Measurements from ENCODE around the gene ARMC9.

ARMC9 gene

DNA sequence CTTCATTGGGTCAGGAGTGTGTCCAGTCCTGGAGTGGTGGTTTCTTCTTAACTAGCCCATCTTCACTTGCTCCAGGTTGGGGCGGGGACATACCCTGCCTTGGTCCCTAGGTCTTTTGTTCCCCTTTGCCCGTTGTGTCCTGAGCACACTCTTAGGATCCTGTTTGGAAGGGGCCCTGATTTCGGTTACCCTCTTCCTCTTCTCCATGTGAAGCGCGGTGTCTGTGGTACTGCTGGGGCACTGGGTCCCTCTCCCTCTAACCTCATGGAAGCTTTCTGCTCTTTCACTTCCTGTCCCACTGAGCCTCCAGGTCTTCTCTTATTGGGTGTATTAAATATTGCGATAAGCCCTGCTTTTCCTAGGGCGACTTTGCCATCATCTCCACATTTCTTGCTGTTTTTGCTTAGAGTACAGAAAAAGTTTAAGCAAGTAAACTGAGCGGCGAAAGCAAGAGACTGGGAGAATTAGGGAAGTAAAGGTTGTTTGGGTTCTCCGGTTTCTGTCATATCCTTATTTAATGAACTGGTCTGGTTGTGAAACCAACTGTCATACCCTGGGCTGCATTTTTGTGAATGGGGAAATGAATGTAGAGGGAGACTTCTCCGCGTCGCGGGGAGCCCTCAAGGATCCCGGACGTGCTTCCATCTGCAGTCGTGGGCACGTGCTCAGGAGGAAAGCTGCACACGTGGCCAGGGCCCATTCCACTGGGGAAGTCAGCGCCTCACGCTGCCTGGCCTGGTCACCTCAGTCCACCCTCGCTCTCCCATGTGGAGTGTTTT is 123.3 kb downstream of the ARMC9 start:
- no peak for DNase-seq

DNA sequence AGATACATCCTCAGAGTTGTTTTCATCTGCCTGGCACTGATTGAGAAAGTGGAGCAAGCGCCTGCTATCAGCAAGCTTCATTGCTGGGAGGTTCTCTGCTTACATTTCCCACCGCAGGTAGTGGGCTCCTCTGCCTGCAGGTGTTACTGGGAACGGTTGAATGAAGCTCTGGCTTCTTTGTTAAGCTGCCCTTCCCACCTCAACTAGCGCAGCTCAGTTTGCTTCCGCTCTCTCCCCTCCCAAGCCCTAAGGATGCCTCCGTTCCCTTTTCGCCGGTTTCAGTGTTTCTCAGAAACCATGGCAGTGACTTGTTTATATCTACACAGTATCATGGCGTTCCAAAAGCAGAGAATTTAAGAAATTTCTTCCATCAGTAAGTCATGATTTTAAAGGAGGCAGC is 124.9 kb downstream of the ARMC9 start:
- no peak for DNase-seq

DNA sequence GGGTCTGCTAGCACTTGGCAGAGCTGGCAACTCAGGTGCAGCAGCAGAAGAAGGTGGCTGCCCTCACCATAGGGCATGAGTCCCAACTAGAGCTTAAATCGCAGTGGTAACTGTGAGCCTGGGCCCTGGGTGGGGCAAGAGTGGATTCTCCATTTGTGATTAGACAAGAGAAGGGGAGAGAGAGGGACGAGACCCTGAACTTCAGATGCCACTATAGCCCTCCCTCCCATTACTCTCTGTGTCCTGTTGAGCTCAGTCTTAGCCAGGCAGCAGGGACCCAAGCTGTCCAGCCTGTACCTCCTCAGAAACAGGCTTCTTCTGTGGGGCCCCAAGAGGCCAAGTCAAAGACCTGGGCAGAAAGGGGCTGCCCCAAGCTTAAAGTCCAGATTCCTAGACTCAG is 127.4 kb downstream of the ARMC9 start:
- no peak for DNase-seq

DNA sequence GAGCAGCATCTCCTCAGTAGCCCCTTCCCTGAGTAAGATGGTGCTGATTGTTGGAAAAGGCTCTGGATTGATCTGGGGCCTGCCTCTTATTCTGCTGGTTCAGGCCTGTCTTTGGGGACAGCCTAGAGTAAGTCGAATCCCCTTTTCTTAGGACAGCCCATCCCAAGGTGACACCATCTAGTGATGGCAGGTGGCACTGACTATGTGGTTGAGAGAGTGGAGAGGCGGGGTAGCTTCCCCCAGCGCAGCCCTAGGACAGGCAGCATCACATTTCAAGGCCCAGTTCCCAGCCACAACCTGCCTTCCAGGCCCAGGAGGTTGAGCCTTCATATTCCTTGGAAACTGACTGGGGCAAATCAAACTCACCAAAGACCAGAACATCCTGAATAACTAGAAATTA is 128.0 kb downstream of the ARMC9 start:
- peak; percentile 90 for DNase-seq

DNA sequence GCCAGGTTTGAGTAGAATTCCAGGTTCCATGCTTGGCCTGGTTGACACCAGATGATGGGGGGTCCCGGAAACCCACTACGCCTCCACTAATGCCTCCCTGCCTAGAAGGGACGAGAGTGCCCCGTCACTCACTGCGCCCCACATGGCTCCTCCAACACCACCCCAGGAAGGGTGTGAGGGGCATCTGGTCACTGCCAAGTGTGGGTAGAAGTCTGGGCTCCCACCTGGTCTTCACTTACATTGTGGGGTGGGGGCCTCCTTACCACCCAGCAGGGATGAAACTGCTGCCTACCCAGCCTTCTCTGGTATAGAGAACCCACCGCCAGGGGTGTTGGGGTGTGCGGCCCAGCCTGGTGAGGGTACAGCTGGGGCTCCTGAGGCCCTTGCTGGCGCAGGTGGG is 131.9 kb downstream of the ARMC9 start:
- no peak for DNase-seq

DNA sequence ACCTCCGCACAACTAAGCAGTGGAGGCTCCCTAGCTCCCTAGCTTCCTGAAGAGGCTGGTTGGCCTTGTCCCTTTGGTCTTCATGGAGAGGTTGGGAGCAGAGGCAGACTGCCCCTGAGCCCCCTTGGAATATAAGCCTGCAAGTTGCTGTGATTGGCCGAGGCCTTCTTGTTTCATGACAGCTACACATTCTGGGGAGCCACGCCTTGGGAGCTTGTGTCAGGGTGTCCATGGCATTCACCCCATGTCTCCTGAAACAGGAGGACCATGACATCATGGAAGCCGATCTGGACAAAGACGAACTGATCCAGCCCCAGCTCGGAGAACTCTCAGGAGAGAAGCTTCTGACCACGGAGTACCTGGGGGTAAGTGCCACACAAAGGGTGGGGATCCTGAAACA is 133.1 kb downstream of the ARMC9 start:
- DNase-seq: no peak

DNA sequence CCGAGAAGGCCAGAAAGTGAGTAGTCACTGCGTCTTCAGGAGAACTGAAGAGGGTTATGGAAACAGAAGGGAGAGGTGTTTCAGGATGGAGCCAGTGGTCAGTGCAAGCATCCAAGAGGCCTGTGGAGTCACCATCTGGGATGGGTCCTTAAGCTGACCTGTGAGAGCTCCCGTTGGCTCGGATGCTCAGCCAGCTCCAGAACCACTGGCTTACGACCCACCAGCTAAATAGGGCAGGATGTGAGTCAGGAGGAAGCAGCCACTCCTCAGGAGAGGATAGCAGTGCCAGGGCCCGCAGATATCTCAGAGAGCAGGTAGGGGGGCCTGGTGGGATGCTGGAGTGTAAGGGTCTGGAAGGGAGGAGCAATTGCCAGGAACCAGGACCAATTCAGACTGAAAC is 134.0 kb downstream of the ARMC9 start:
- no peak for DNase-seq

DNA sequence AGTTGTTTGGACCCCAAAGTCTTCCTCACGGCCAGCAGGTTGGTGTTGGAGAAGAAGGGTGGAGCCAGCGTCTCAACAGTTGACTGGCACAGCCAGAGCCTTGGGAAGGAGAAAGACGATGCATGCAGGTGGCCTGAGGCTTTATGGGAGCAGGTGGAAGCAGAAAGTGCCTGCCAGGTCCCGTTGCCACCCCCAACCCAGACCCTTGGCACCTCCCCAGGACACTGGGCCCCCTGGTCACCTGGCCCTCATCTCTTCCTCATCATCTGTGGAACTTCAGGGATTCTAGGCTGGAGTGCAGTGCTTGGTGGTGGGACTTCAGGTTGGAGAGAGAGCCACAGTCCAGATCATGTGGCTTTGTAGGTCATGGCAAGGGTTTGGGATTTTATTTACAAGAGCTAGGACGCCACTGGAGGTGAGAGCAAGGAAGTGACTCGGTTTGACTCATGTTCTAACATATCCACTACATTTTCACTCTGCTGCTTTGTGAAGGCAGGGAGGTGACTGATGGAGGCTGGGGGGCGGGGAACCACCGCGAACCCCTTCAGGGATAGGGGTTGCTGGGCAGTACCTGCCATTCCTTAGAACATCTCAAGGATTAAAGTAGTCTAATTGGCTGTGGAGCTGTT is 134.6 kb downstream of the ARMC9 start:
- no peak for DNase-seq

DNA sequence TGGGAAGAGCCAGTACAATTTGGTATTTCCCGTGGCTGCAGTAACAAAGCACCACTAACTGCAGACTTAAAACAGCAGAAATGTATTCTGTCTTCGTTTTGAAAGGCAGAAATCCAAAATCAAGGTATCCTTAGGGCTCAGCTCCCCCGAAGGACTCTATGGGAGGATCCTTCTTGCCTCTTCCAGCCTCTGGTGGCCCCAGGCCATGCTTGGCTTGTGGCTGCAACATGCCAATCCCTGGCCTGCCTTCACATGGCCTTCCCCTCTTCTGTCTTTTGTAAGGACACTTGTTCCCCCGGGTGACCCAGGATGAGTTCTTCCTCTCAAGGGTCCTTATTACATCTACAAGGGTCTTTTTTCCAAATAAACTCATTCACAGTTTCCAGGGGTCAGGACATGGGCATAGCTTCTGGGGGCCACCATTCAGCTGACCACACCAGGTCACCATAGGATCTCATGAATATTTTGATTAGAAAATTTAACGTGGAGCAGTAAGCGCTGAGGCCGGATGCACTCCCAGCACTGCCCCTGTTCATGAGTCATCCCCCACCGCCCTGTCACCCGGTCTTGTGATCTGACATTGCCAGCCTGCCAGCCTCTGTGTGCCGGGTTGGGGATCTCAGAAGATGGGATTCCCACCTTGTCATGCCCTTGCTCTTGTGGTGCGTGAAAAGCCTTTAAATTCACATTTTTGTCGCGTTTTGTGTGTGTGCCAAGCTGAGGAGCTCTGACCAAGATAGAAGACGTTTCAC is 135.9 kb downstream of the ARMC9 start:
- no peak for DNase-seq

DNA sequence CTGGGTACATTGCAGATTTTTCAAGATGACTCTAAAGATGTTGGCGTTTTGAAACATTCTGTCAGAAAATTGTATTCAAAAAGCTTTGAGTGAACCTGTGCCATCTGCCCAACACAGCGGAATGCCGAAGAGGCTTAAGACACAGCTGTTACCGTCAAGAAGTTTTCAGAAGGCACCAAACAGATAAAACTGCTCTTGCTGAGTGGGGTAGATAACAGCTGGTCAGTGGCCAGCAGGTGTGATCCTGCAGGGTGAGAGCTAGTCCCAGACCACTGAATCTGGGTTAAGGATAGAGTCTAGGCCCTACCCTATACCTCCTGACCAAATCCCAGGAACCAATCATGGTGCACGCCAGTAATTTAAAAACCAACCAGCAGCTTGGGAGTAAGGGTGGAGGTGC is 136.6 kb downstream of the ARMC9 start:
- no peak for DNase-seq

DNA sequence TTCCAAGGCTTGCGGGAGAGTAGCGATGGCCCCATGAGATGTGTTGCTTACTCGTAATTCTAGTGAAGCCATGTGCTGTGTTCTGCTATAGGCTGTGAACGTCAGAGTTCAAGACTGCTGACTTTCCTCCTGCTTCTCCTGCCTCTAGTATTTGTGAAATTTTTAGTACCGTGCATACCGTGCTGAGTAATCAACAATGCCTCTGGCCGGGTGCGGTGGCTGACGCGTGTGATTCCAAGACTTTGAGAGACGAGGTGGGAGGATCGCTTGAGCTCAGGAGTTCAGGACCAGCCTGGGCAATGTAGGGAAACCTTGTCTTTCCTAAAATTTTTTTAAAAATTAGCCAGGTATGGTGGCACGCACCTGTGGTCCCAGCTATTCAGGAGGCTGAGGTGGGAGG is 137.2 kb downstream of the ARMC9 start:
- DNase-seq: no peak

DNA sequence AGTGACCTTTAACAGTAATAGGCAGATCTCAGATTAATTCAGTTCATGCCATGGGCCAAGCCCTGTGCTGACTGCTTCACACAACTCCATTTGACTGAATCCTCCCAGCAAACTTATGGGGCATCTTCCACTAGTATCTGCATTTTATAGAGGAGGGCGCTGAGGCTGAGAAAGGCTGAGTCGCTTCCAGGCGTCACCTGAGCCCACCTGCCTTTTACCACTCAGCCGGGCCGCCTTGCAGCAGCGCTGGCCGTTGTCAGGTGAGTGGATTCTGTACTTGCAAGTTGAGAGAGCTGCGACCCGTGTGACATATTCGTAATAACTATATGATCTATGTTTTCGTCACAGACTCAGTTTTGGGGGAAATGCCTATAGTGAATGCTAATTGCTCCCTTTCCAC is 137.8 kb downstream of the ARMC9 start:
- DNase-seq: no peak

DNA sequence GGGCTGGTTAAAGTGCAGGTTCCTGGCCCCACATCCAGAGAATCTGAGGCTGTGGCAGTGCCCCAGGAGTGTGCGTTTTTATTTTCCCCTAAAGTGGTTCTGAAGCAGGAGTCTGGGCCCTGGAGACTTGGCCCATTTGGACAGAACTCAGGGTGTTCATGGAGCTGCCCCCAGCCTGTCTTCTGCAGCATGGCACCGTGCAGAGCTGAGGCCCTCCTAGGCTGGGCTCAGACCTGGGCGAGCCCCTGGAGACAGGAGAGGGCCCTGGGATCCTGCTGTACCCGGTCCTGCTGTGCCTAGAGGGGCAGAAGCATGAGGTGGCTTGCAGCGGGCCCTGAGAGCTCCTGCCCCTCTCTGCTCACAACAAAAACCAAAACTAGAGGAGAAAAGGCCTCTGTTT is 138.3 kb downstream of the ARMC9 start:
- DNase-seq: no peak

DNA sequence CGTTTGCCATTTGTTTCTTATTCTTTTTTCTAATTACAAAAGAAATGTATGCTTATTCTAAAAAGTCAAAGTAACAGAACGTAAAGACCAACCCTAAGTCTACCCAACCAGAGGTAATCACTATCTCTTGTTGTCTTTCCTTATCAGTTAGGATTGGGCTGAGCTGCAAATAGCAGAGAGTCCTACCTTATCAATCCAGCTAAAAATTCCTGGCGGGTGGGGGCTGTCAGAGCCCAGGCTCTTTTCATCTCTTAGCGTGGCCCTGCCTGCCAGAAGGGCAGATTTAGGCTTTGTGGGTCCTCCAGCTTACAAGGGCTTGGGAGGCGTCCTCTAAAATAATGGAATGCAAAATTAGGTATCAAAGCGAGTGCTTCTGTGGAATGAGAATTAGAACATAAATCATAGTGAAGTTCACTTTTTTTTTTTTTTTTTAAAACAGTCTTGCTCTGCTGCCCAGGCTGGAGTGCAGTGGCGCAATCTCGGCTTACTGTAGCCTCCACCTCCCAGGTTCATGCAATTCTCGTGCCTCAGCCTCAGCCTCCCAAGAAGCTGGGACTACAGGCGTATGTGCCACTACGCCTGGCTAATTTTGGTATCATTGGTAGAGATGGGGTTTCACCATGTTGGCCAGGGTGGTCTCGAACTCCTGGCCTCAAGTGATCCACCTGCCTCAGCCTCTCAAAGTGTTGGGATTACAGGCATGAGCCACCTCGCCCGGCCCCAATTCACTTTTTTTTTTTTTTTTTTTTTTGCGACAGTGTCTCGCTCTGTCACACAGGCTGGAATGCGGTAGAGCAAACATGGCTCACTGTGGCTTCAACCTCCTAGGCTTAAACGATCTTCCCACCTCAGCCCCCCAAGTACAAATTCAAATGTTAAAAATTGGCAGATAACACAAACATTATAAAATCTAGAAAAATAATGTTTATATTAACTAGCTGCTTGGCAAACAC is 139.7 kb downstream of the ARMC9 start:
- DNase-seq: no peak

DNA sequence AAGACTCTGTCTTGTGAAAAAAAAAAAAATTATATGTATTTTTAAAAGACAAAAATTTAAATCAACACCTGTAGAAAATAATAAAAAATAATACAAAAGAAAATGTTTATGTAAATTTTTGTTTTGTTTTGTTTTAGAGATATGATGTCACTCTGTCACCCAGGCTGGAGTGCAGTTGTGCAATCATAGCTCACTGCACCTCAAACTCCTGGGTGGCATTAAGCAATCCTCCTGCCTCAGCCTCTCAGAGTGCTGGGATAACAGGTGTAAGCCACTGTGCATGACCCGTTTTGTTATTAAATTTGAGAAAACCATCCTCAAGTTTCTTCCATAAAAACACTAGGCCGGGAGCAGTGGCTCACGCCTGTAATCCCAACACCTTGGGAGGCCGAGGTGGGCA is 140.9 kb downstream of the ARMC9 start:
- no peak for DNase-seq

DNA sequence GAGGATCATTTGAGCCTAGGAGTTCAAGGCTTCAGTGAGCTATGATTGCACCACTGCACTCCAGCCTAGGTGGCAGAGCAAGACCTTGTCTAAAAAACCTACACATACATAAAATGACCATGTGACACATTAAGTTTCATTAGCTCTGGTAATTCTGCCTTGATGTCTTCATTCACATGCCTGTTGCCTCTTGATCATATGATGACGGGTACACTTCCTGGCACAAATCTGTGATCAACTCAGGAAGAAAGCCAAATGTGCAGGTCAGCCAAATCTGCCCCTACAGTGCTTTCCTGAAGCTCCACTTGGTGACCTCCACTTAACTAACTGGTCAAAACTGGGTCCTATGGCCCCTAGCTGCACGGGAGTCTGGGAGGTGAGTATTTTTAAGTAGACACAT is 142.7 kb downstream of the ARMC9 start:
- no peak for DNase-seq

DNA sequence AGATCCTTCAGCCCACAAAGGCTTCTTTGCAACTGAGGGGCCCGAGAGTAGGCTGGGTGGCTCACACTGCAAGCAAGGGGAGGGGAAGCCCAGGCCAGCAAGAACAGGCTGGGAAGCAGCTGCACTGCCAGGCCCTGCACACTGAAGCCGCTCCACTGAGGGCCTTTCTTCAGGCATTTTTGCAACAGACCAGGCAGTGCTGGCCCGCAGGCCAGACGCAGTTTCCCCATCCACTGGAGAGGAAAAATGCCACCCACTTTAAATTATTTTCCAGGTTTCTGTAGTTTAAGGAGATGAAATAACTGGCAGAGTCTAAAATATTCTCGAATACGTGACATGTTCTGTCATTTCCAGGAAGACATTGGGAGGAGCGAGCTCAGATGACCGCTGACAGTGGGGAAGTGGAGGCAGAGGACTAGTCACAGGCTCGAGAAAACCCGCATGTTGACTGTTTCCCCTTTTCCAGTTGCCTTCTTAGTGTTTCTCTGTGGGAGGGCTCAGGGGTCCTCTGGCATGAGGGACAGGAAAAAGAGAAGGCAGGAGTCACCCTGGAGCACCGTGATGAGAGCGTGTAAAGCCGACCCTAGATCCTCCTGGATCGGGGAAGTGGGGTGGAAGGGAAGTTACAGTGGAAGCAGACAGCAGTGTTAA is 143.8 kb downstream of the ARMC9 start:
- DNase-seq: no peak

DNA sequence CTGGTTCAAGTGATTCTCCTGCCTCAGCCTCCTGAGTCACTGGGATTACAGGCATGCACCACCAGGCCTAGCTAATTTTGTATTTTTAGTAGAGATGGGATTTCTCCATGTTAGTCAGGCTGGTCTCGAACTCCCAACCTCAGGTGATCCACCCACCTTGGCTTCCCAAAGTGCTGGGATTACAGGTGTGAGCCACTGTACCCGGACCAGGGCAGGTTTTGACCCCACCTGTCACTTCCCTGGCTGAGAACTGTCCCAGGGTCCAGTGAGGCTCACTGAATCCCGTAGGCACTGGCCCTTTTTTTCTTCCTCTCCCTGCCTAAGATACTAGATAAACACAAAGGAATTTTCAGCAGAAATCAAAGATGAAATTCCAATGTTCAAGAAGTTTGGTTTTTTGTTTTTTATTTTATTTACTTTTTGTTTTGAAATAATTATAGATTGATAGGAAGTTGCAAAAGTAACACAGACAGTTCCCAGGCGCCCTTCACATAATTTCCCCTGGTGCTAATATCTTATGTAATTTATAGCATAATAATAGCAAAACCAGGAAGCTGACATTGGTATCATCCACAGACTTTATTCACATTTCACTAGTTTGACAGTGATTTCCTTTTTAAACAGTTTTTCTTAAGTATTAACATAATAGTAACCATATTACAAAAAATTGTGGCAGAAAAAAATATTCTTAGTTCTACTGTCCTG is 144.7 kb downstream of the ARMC9 start:
- DNase-seq: no peak

DNA sequence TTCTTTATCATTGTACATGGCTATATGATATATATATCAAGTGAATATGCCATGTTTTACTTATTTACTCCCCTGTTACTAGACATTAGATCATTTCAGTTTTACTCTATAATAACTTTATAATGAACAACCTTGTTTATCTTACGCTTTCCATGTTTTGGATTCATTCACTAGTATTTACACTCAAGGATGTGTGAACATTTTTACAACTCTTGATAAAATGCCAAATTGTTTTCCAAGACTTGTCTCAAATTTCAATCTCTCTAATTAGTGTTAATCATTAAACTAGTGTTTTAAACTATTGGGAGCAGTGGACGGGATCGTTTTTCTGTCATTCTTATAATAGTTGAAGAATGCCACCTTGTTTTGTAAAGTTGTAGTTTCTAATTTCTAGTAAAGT is 145.6 kb downstream of the ARMC9 start:
- DNase-seq: no peak

DNA sequence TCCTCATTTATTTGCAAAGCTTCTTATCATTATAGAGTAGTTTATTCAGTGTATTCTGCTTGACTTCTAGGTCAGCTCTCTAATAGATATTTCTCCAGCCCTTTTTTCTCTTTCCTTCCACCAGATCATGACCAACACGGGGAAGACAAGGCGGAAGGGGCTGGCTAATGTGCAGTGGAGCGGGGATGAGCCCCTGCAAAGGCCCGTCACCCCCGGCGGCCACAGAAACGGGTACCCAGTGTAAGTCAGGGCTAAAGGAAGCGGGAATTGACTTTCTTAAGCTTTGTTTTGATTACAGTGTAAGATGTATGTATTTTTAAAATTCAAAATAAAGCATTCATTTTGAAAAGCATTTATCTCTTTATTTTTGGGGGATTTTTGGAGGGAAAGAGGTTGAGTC is 146.4 kb downstream of the ARMC9 start:
- no peak for DNase-seq

DNA sequence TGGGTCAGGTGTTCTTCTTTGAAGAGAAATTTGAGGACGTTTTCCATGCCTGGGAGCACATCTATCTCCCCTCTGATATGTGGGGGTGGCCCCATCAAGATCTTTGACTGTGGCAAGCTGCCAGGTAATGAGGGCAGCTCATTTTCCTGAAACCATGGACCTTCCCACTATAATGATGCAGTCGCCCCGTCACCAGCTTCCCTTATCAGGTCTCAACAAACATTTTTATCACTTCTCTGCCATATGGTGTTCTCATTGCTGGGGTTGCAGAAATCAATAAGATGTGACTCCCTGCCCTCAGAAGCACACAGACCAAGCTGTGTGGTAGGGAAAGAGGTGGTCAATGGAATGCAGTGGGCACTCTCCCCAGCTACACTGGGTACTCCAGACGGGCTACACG is 148.7 kb downstream of the ARMC9 start:
- DNase-seq: no peak

DNA sequence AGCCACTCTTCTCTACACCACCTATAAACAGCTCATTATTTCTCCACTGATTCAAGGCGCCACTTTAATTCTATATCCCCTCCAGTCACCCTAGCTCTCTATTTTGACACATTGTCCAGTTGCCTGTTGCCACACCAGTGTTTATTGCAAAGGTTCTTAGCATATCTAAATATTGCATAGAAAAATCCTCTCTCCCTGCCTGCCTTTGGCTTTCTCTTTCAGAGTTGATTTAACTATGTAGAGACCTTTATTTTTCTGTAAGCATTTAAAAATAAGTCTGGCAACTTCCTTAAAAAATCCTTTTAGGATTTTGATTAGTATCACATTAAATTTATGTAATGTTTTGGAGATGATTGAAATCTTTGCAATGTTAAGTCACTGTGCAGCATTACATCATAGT is 149.2 kb downstream of the ARMC9 start:
- no peak for DNase-seq

Measured in NCI-H510A (cell line).